ENCODE measurements around the gene MACC1.

DNA sequence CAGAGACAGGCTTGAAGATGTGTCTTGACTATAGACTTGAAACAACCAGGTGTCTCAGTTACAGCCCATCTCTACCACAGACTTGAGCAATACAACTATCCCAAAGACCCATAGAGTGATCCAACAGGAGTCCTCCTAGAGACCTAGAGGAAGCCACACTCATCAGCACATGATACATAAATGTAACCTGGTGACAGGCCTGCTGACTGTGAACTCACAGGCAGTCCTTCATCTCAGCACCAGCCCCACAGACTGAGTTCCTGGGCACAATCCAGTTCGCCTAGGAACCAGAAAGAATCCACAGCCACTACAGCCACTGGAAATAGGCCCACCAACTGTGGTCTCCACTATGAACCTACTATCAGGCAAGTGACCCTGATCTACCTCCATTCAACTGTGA lies 121.3 kb downstream of the MACC1 start:
- TF ChIP-seq YY1 (IDR thresholded peaks at IDR 0.05; ENCODE audit: insufficient read depth, insufficient read length) (no peak), ZNF274 (IDR thresholded peaks at IDR 0.05; ENCODE audit: low read depth, low read length) (no peak)

All from NT2/D1 (cell line).